ENCODE data around the gene IVL.

- TF ChIP-seq CTCF (IDR thresholded peaks at IDR 0.05; ENCODE audit: extremely low read depth in 1 of 2, insufficient read depth in 1 of 2, low read depth in 1 of 2, low read length in 2 of 2), result no peak
- no peak for TF ChIP-seq POLR2AphosphoS5 (IDR thresholded peaks at IDR 0.05; ENCODE audit: insufficient read depth, low read depth, low read length)
- no peak for TF ChIP-seq POLR2A (IDR thresholded peaks at IDR 0.05; ENCODE audit: low read depth, low read length)
- no peak for TF ChIP-seq MAX (IDR thresholded peaks at IDR 0.05; ENCODE audit: insufficient read depth, insufficient read length)
- TF ChIP-seq MYC (IDR thresholded peaks at IDR 0.05; ENCODE audit: low read depth, low read length), result no peak
- no peak for TF ChIP-seq JUN (IDR thresholded peaks at IDR 0.05; ENCODE audit: borderline replicate concordance, insufficient read depth, insufficient read length, low read depth)
- no peak for TF ChIP-seq EZH2 (IDR thresholded peaks at IDR 0.05; ENCODE audit: borderline replicate concordance, low read depth, low read length, severe bottlenecking)
These were observed at the start of gene IVL for GRCh38 chr1:152907686-152908601.

Data from endothelial cell of umbilical vein (primary cell).